Keratinocyte (primary cell): ENCODE data around the gene SGIP1. TPM values are rescaled to one million over a fixed set of nuclear protein-coding genes. Genes with fewer than 3 reads are reported as not detected.

ENCODE experiments used
- DNase-seq: peaks from one replicate; pipeline ENCODE4 v3.0.0-alpha.2; 2011; ENCODE audit warnings: low read depth, missing footprints, low spot score
- FAIRE-seq: peaks from 2 replicates; lab custom pipeline; 2011; peaks lifted over from hg19 to GRCh38; lab: Jason Lieb, UNC
- H2AFZ ChIP-seq: 2 replicates; pipeline ENCODE4 v1.6.0; 2012; ENCODE audit warnings: low read length, control low read depth, inconsistent platforms; ENCODE audit not compliant: control insufficient read depth
- H3K27ac ChIP-seq: 2 replicates; pipeline ENCODE4 v1.5.1; 2011; ENCODE audit warnings: low read length; ENCODE audit not compliant: control insufficient read depth, insufficient read depth
- H3K27me3 ChIP-seq: 3 replicates; pipeline ENCODE4 v1.6.0; 2011; ENCODE audit warnings: low read length; ENCODE audit not compliant: control insufficient read depth, insufficient read depth; ENCODE audit errors: extremely low read depth
- H3K36me3 ChIP-seq, 2 experiments: 2 replicates in 1 of 2; 3 replicates in 1 of 2; pipeline ENCODE4 v1.5.1; 2011; ENCODE audit warnings: low read length in 2 of 2, mild to moderate bottlenecking in 1 of 2; ENCODE audit not compliant: control insufficient read depth in 2 of 2, insufficient read depth in 2 of 2; ENCODE audit errors: extremely low read depth in 1 of 2
- H3K4me1 ChIP-seq: 3 replicates; pipeline ENCODE4 v1.5.1; 2011; ENCODE audit warnings: low read length; ENCODE audit not compliant: control insufficient read depth, insufficient read depth; ENCODE audit errors: extremely low read depth
- H3K4me2 ChIP-seq: 3 replicates; pipeline ENCODE4 v1.6.0; 2011; ENCODE audit warnings: low read depth, low read length; ENCODE audit not compliant: control insufficient read depth, insufficient read depth; ENCODE audit errors: extremely low read depth
- H3K4me3 ChIP-seq, 3 experiments: fragments of 200-600 bp in 1 of 3; sonication (generic) in 1 of 3; 2 replicates in 2 of 3; 3 replicates in 1 of 3; pipeline ENCODE4 v1.5.1; 2011 to 2016; ENCODE audit warnings: low read length in 3 of 3, mild to moderate bottlenecking in 3 of 3, control low read depth in 2 of 3, inconsistent platforms in 1 of 3, low read depth in 1 of 3, mixed read lengths in 1 of 3, mixed run types in 1 of 3, moderate library complexity in 1 of 3; ENCODE audit not compliant: control insufficient read depth in 2 of 3, insufficient read depth in 2 of 3; ENCODE audit errors: extremely low read depth in 1 of 3
- H3K79me2 ChIP-seq: 2 replicates; pipeline ENCODE4 v1.6.0; 2012; ENCODE audit warnings: low read length; ENCODE audit not compliant: control insufficient read depth, insufficient read depth
- H3K9ac ChIP-seq: 3 replicates; pipeline ENCODE4 v1.6.0; 2011; ENCODE audit warnings: low read length; ENCODE audit not compliant: control insufficient read depth, insufficient read depth; ENCODE audit errors: extremely low read depth
- H3K9me1 ChIP-seq: 3 replicates; pipeline ENCODE4 v1.6.0; 2011; ENCODE audit warnings: low read length; ENCODE audit not compliant: control insufficient read depth, insufficient read depth; ENCODE audit errors: extremely low read depth
- H3K9me3 ChIP-seq: 2 replicates; pipeline ENCODE4 v1.5.1; 2012; ENCODE audit warnings: low read depth, low read length; ENCODE audit not compliant: control insufficient read depth
- H4K20me1 ChIP-seq: 3 replicates; pipeline ENCODE4 v1.6.0; 2011; ENCODE audit warnings: low read length; ENCODE audit not compliant: control insufficient read depth, insufficient read depth; ENCODE audit errors: extremely low read depth
- EZH2 ChIP-seq: IDR thresholded peaks from one replicate; pipeline ENCODE4 v1.6.1; 2012; ENCODE audit warnings: inconsistent platforms, mild to moderate bottlenecking, low read length, moderate library complexity
- dilution Hi-C: fragments of 300-500 bp; cut with MboI; formaldehyde crosslinking; loops from one replicate; pipeline ENCODE4 v1.7.0; 2020; ENCODE audit warnings: low sequenced_read_pairs; ENCODE audit not compliant: extremely low pct_ligation_motif_present
- polyA plus RNA-seq, 5 experiments: library from polyadenylated mRNA; depleted of rRNA in 3 of 5; stranded (reverse) in 3 of 5; stranded (forward) in 1 of 5; unstranded in 1 of 5; fragments of >200 nt; gene quantifications; 1 replicate in 1 of 5; 2 replicates in 3 of 5; 3 replicates in 1 of 5; pipeline versions ENCODE4 v1.2.1 to v1.2.3, GENCODE V29; 2011 to 2012; ENCODE audit warnings: missing spikeins in 2 of 5, low read depth in 1 of 5, low replicate concordance in 1 of 5
- TF ChIP-seq, protein P1 (sequence below), 3 experiments: IDR thresholded peaks in 1 of 3; conservative IDR thresholded peaks in 1 of 3; optimal IDR thresholded peaks in 1 of 3; 2 replicates in 2 of 3; 3 replicates in 1 of 3; pipeline versions ENCODE3 to v1.5.1; 2011; ENCODE audit warnings: low read length in 3 of 3, mild to moderate bottlenecking in 3 of 3, moderate library complexity in 2 of 3, control low read depth in 1 of 3, inconsistent platforms in 1 of 3; ENCODE audit not compliant: insufficient read depth in 2 of 3; ENCODE audit errors: extremely low read depth in 1 of 3

Gene SGIP1
- polyA plus RNA-seq, 1 donor (not counting 4 experiments of a cell fraction or from before 2014, with no cell fraction given), result 0.05 TPM

DNA sequence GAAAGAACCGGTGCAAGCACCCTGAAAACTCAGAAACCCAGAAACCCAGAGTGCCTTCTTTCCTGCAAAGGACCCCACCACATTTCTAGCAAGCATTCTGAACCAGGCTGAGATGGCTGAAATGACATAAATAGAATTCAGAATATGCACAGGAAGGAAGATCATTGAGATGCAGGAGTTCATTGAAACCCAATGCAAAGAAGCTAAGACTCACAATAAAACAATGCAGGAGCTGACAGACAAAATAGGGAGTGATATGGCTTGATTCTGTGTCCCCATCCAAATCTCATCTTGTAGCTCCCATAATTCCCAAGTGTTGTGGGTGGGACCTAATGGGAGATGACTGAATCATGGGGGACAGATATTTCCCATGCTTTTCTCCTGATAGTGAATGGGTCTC lies 22.8 kb upstream of the SGIP1 start:
- TF ChIP-seq, protein P1, sequence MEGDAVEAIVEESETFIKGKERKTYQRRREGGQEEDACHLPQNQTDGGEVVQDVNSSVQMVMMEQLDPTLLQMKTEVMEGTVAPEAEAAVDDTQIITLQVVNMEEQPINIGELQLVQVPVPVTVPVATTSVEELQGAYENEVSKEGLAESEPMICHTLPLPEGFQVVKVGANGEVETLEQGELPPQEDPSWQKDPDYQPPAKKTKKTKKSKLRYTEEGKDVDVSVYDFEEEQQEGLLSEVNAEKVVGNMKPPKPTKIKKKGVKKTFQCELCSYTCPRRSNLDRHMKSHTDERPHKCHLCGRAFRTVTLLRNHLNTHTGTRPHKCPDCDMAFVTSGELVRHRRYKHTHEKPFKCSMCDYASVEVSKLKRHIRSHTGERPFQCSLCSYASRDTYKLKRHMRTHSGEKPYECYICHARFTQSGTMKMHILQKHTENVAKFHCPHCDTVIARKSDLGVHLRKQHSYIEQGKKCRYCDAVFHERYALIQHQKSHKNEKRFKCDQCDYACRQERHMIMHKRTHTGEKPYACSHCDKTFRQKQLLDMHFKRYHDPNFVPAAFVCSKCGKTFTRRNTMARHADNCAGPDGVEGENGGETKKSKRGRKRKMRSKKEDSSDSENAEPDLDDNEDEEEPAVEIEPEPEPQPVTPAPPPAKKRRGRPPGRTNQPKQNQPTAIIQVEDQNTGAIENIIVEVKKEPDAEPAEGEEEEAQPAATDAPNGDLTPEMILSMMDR (optimal IDR thresholded peaks at IDR 0.05 in 1 of 3, IDR thresholded peaks at IDR 0.05 in 1 of 3, conservative IDR thresholded peaks at IDR 0.05 in 1 of 3; ENCODE audit: extremely low read depth in 1 of 3, insufficient read depth in 2 of 3, low read length in 3 of 3), result no peak
- TF ChIP-seq EZH2, result no peak
- H3K4me1 ChIP-seq, result no peaks in the 10 kb centered on the region
- no peaks in the 10 kb centered on the region for H3K9me3 ChIP-seq
- no peaks in the 10 kb centered on the region for H3K36me3 ChIP-seq
- H3K79me2 ChIP-seq, result no peaks in the 10 kb centered on the region
- no peaks in the 10 kb centered on the region for H3K9me1 ChIP-seq
- no peaks in the 10 kb centered on the region for H4K20me1 ChIP-seq
- H3K27me3 ChIP-seq, result peaks cover 4% of the 10 kb centered on the region
- H3K27ac ChIP-seq, result no peak overlapping the region
- no peak overlapping the region for H3K4me3 ChIP-seq
- no peak overlapping the region for H3K9ac ChIP-seq
- DNase-seq (no peak), FAIRE-seq (no peak)
- H3K4me2 ChIP-seq, result no peak overlapping the region
- no peak overlapping the region for H2AFZ ChIP-seq
- dilution Hi-C loops, result no loop called here

DNA sequence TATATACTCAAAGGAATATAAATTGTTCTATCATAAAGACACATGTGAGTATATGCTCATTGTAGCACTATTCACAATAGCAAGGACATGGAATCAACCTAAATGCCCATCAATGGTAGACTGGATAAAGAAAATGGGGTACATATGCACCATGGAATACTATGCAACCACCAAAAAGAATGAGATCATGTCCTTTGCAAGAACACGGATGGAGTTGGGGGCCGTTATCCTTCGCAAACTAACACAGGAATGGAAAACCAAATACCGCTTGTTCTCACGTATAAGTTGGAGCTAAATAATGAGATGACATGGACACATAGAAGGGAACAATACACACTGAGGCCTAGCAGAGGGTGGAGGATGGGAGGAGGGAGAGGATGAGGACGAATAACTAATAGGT lies 16.0 kb upstream of the SGIP1 start:
- dilution Hi-C loops, result no loop called here
- Histone ChIP-seq H3K9me3 (no peaks in the 10 kb centered on the region), H3K9me1 (no peaks in the 10 kb centered on the region), H3K4me2 (no peak overlapping the region), H3K27ac (no peak overlapping the region), H3K36me3 (no peaks in the 10 kb centered on the region), H3K27me3 (no peaks in the 10 kb centered on the region), H4K20me1 (no peaks in the 10 kb centered on the region), H3K79me2 (no peaks in the 10 kb centered on the region), H3K4me3 (no peak overlapping the region), H3K4me1 (peaks cover 11% of the 10 kb centered on the region), H2AFZ (no peak overlapping the region), H3K9ac (no peak overlapping the region)
- TF ChIP-seq, protein P1 (optimal IDR thresholded peaks at IDR 0.05 in 1 of 3, IDR thresholded peaks at IDR 0.05 in 1 of 3, conservative IDR thresholded peaks at IDR 0.05 in 1 of 3; ENCODE audit: extremely low read depth in 1 of 3, insufficient read depth in 2 of 3, low read length in 3 of 3), result no peak
- TF ChIP-seq EZH2, result no peak
- DNase-seq (no peak), FAIRE-seq (no peak)
